ENCODE measurements around the gene FMO2. TPM values are rescaled to one million over a fixed set of nuclear protein-coding genes. Genes with fewer than 3 reads are reported as not detected.
A peak's percentile ranks its signal among the peaks of the same experiment; 100 is the strongest.

Gene FMO2
- total and polyA plus RNA-seq, 4 donors, result 157 to 232 (median 198) TPM

DNA sequence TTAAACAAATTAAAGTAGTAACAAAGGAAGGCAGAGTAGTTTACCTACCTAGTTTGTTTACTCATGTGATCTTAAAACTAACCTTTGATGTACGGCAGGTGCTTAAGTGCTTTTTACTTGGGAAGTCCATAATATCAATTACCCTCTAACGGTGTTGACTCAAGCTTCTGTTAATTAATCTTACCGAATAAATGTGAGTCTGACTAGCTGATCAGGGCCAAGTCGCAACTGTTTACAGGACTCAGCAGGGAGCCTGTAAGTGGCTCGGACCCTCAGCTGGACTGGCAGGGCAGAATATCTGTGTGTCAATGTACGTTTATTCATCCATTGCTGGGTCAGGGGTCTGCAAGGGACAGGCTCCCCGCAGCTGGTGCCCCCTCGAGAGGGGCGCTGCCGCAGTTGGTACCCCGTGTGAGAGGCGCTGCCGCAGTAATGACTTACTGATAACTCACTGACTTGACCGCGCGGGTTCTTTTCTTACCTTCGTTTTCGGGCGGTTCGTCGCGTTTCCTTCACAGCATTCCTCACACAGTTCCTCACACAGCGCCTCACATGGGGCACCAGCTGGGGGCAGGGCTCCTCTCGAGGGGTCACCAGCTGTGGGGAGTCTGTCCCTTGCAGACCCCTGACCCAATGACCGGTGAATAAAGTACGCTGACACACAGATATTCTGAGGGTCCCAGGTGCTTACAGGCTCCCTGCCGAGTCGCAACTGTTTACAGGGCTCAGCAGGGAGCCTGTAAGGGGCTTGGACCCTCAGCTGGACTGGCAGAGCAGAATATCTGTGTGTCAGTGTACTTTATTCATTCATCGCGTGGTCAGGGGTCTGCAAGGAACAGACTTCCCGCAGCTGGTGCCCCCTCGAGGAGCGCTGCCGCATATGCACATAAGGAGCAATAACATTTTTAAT, 66.2 kb downstream of the FMO2 start:
- Histone ChIP-seq H3K9me3 (ENCODE audit: control insufficient read depth, low read length) (no peaks in the 10 kb centered on the region), H3K4me3 (ENCODE audit: low read length in 2 of 2) (peak overlapping the region; percentile 22 to 74), H3K27ac (ENCODE audit: low read depth in 1 of 2, low read length in 2 of 2) (no peak overlapping the region), H3K4me1 (ENCODE audit: control insufficient read depth in 1 of 2, insufficient read depth in 2 of 2, low read length in 2 of 2) (no peaks in the 10 kb centered on the region), H3K36me3 (ENCODE audit: control insufficient read depth in 1 of 2, insufficient read depth in 2 of 2, low read length in 1 of 2) (no peaks in the 10 kb centered on the region), H3K27me3 (ENCODE audit: control insufficient read depth in 1 of 2, insufficient read depth in 2 of 2, low read length in 1 of 2) (no peaks in the 10 kb centered on the region)
- ATAC-seq (ENCODE audit: low FRiP score) (no peak), DNase-seq (peak in 1 of 2 donors; percentile 80)
- WGBS, 2 donors, result 11 to 13% methylated on average over 34 of the region's 34 CpGs
- intact Hi-C loops (cut with DNase I), result no loop called here

GRCh38 chr1:171251952-171252300, 66.8 kb downstream of the FMO2 start:
- Histone ChIP-seq H3K27ac (ENCODE audit: low read depth in 1 of 2, low read length in 2 of 2) (no peak overlapping the region), H3K9me3 (ENCODE audit: control insufficient read depth, low read length) (no peaks in the 10 kb centered on the region), H3K27me3 (ENCODE audit: control insufficient read depth in 1 of 2, insufficient read depth in 2 of 2, low read length in 1 of 2) (no peaks in the 10 kb centered on the region), H3K4me1 (ENCODE audit: control insufficient read depth in 1 of 2, insufficient read depth in 2 of 2, low read length in 2 of 2) (no peaks in the 10 kb centered on the region), H3K36me3 (ENCODE audit: control insufficient read depth in 1 of 2, insufficient read depth in 2 of 2, low read length in 1 of 2) (no peaks in the 10 kb centered on the region), H3K4me3 (ENCODE audit: low read length in 2 of 2) (peak overlapping the region in 1 of 2 donors; percentile 74)
- DNase-seq, result no peak
- WGBS, 2 donors, result 32 to 33% methylated on average over 6 of the region's 6 CpGs
- intact Hi-C loops (cut with DNase I), result no loop called here
- ATAC-seq (ENCODE audit: low FRiP score), result no peak

GRCh38 chr1:171252482-171252881, 67.4 kb downstream of the FMO2 start:
- Histone ChIP-seq H3K4me3 (ENCODE audit: low read length in 2 of 2) (no peak overlapping the region), H3K9me3 (ENCODE audit: control insufficient read depth, low read length) (no peaks in the 10 kb centered on the region), H3K27me3 (ENCODE audit: control insufficient read depth in 1 of 2, insufficient read depth in 2 of 2, low read length in 1 of 2) (no peaks in the 10 kb centered on the region), H3K4me1 (ENCODE audit: control insufficient read depth in 1 of 2, insufficient read depth in 2 of 2, low read length in 2 of 2) (no peaks in the 10 kb centered on the region), H3K27ac (ENCODE audit: low read depth in 1 of 2, low read length in 2 of 2) (no peak overlapping the region), H3K36me3 (ENCODE audit: control insufficient read depth in 1 of 2, insufficient read depth in 2 of 2, low read length in 1 of 2) (no peaks in the 10 kb centered on the region)
- WGBS, 2 donors, result 88 to 89% methylated on average over 5 of the region's 5 CpGs
- intact Hi-C loops (cut with DNase I), result no loop called here
- DNase-seq, result no peak
- no peak for ATAC-seq (ENCODE audit: low FRiP score)

GRCh38 chr1:171254859-171255258, 69.8 kb downstream of the FMO2 start:
- Histone ChIP-seq H3K9me3 (ENCODE audit: control insufficient read depth, low read length) (no peaks in the 10 kb centered on the region), H3K4me3 (ENCODE audit: low read length in 2 of 2) (no peak overlapping the region), H3K36me3 (ENCODE audit: control insufficient read depth in 1 of 2, insufficient read depth in 2 of 2, low read length in 1 of 2) (no peaks in the 10 kb centered on the region), H3K4me1 (ENCODE audit: control insufficient read depth in 1 of 2, insufficient read depth in 2 of 2, low read length in 2 of 2) (no peaks in the 10 kb centered on the region), H3K27ac (ENCODE audit: low read depth in 1 of 2, low read length in 2 of 2) (no peak overlapping the region), H3K27me3 (ENCODE audit: control insufficient read depth in 1 of 2, insufficient read depth in 2 of 2, low read length in 1 of 2) (no peaks in the 10 kb centered on the region)
- intact Hi-C loops (cut with DNase I), result no loop called here
- DNase-seq (no peak), ATAC-seq (ENCODE audit: low FRiP score) (no peak)
- 86 to 89% methylated on average over 4 of the region's 4 CpGs for WGBS, 2 donors

DNA sequence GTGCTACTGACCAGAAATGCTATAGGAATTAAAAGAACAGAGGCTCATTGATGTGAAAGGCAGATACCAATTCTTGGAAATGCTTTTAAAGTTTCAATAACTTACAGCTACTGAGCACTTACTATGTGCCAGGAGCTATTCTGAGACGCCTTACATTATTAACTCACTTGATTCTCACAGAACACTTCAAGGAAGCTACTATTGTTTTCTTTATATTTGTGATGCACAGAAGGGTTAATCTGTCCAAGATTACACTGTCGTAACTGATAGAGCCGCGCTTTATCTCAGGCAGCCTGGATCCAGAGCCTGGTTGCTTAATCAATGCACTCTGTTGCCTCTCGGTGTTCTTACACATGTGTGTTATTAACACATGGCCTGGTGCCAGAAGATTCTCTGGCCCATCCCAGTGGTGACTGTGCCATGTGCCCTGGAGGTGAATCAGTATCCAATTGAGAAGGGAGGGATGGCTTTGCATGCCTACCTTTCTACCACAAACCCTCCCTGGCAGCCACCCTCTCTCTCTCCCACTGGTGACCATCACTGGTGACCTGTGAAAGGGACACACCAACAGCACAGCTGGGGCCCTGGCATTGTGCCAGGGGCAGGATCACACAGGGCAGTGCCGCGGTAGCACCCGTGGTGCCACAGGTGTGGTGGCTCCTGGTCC, 72.0 kb downstream of the FMO2 start:
- DNase-seq, result no peak
- Histone ChIP-seq H3K4me3 (ENCODE audit: low read length in 2 of 2) (no peak overlapping the region), H3K27ac (ENCODE audit: low read depth in 1 of 2, low read length in 2 of 2) (no peak overlapping the region), H3K27me3 (ENCODE audit: control insufficient read depth in 1 of 2, insufficient read depth in 2 of 2, low read length in 1 of 2) (no peaks in the 10 kb centered on the region), H3K4me1 (ENCODE audit: control insufficient read depth in 1 of 2, insufficient read depth in 2 of 2, low read length in 2 of 2) (no peaks in the 10 kb centered on the region), H3K36me3 (ENCODE audit: control insufficient read depth in 1 of 2, insufficient read depth in 2 of 2, low read length in 1 of 2) (no peaks in the 10 kb centered on the region), H3K9me3 (ENCODE audit: control insufficient read depth, low read length) (no peaks in the 10 kb centered on the region)
- intact Hi-C loops (cut with DNase I), result loop anchor here in 1 of 2 donors (2.0 kb wide), 1 partner anchor 44 kb away; no protein-coding TSS in a partner anchor
- peak; percentile 17 for ATAC-seq (ENCODE audit: low FRiP score)
- WGBS, 2 donors, result 66% methylated on average over 8 of the region's 8 CpGs

DNA sequence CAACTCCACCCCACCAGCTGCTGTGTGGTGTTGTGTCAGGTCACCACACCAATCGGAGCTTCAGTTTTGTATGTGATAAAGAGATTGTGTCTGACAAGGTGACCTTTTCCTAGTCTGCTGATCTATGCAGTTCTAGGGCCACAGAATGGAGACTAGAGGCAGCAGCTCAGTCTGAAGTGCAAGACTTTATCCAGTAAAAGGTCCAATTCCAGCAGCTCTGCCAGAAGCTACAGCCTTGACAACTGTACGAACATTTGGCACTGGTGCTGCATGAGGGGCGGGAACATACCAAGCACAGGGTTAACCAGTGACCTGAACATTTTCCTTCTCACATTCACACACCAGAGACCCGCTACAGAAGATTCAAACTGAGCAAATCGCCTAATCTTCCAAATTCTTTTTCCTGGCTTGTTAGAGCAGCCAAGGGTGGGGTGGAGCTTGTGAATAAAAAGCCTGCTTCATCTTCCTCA, 72.5 kb downstream of the FMO2 start:
- H3K4me1 ChIP-seq (ENCODE audit: control insufficient read depth in 1 of 2, insufficient read depth in 2 of 2, low read length in 2 of 2), result no peaks in the 10 kb centered on the region
- no peaks in the 10 kb centered on the region for H3K36me3 ChIP-seq (ENCODE audit: control insufficient read depth in 1 of 2, insufficient read depth in 2 of 2, low read length in 1 of 2)
- 30 to 31% methylated on average over 5 of the region's 5 CpGs for WGBS, 2 donors
- no peaks in the 10 kb centered on the region for H3K9me3 ChIP-seq (ENCODE audit: control insufficient read depth, low read length)
- intact Hi-C loops (cut with DNase I), result loop anchor here in 1 of 2 donors (2.0 kb wide), 1 partner anchor 43 kb away; no protein-coding TSS in a partner anchor
- DNase-seq, result no peak
- H3K27ac ChIP-seq (ENCODE audit: low read depth in 1 of 2, low read length in 2 of 2), result no peak overlapping the region
- ATAC-seq (ENCODE audit: low FRiP score), result peak; percentile 29
- H3K4me3 ChIP-seq (ENCODE audit: low read length in 2 of 2), result no peak overlapping the region
- no peaks in the 10 kb centered on the region for H3K27me3 ChIP-seq (ENCODE audit: control insufficient read depth in 1 of 2, insufficient read depth in 2 of 2, low read length in 1 of 2)

DNA sequence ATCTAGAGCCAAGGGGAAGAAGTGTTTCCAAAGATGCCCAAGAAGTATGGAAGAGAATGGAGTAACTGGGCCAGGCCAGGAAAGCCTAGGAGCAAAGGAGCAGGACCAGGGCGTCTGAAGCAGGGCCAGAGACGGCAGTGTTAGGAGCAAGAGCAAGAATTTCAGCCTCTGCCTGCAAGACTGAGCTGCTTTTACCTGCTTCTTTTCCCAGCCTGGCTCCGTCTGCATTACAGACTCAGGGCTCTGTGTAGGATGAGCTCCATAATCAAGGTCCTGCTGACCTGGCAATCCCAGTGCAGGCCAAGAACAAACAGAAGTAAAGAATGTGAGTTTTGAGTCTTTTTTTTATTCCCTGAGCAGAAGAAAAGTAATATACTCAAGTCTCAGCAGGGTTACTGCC, 73.3 kb downstream of the FMO2 start:
- intact Hi-C loops (cut with DNase I), result no loop called here
- no peak for DNase-seq
- ATAC-seq (ENCODE audit: low FRiP score), result no peak
- Histone ChIP-seq H3K27me3 (ENCODE audit: control insufficient read depth in 1 of 2, insufficient read depth in 2 of 2, low read length in 1 of 2) (no peaks in the 10 kb centered on the region), H3K9me3 (ENCODE audit: control insufficient read depth, low read length) (no peaks in the 10 kb centered on the region), H3K27ac (ENCODE audit: low read depth in 1 of 2, low read length in 2 of 2) (no peak overlapping the region), H3K4me1 (ENCODE audit: control insufficient read depth in 1 of 2, insufficient read depth in 2 of 2, low read length in 2 of 2) (no peaks in the 10 kb centered on the region), H3K36me3 (ENCODE audit: control insufficient read depth in 1 of 2, insufficient read depth in 2 of 2, low read length in 1 of 2) (no peaks in the 10 kb centered on the region), H3K4me3 (ENCODE audit: low read length in 2 of 2) (no peak overlapping the region)
- WGBS, 2 donors, result 34 to 43% methylated on average over 3 of the region's 3 CpGs

DNA sequence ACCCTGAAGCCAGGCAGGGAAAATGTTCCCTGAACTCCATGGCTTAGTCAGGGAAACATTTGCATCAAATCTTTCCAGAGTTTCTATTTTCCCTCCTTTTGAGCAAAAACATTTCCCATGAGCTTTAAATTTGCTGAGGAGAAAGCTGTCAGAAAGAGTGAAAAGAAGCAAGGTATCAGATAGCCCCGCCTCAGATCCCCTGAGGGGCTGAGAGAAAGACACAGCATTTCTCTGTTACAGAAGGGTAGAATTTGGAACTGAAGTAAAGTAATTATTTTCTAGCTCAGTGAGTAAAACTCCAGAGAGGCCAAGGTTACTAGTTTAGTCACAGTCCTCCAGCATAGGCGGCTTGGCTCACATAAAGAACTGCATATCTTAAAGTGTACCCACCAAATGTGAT, 73.8 kb downstream of the FMO2 start:
- 66 to 79% methylated on average over 2 of the region's 2 CpGs for WGBS, 2 donors
- H3K4me3 ChIP-seq (ENCODE audit: low read length in 2 of 2), result no peak overlapping the region

More for the DNA sequence above, 73.8 kb downstream of the FMO2 start:
- Histone ChIP-seq H3K27me3 (ENCODE audit: control insufficient read depth in 1 of 2, insufficient read depth in 2 of 2, low read length in 1 of 2) (no peaks in the 10 kb centered on the region), H3K36me3 (ENCODE audit: control insufficient read depth in 1 of 2, insufficient read depth in 2 of 2, low read length in 1 of 2) (no peaks in the 10 kb centered on the region), H3K9me3 (ENCODE audit: control insufficient read depth, low read length) (no peaks in the 10 kb centered on the region), H3K27ac (ENCODE audit: low read depth in 1 of 2, low read length in 2 of 2) (no peak overlapping the region), H3K4me1 (ENCODE audit: control insufficient read depth in 1 of 2, insufficient read depth in 2 of 2, low read length in 2 of 2) (no peaks in the 10 kb centered on the region)
- ATAC-seq (ENCODE audit: low FRiP score), result no peak
- intact Hi-C loops (cut with DNase I), result no loop called here
- DNase-seq, result no peak

All from aorta (tissue), 5 donors.